ENCODE data around the gene CNIH4. TPM values are rescaled to one million over a fixed set of nuclear protein-coding genes. Genes with fewer than 3 reads are reported as not detected.
"Not testable (repeated sequence)": the region's sequence is repeated elsewhere in the genome, so short reads cannot be mapped to it uniquely, and the experiment has no call there.

The CNIH4 gene
- total RNA-seq, 1 donor from 2014 or later, result 28.5 TPM

DNA sequence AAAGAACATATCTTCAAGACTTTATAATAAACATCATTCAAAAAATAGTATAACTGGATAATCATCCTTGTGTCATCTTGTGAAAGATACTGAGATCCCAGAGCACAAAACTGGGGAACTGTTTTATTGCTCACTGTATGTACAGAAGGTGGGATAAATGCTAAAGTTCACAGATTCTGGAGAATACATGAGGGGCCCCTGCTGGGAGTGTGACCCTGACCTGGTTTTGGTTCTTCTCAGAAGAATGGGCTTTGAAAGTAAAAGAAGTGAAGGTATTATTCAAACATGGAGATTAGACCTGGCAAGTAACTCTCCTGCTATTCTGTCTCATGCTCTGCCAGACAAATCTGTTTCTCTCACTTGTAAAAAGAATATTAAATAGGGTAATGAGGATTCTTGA is 63.4 kb downstream of the CNIH4 start:
- DNase-seq, result no peak
- no peaks in the 10 kb centered on the region for H3K9me3 ChIP-seq (replicated peaks)
- H3K4me1 ChIP-seq, result peaks cover 16% of the 10 kb centered on the region
- H3K36me3 ChIP-seq, result peaks cover 99% of the 10 kb centered on the region
- no peak for TF ChIP-seq CTCF (IDR thresholded peaks at IDR 0.05; ENCODE audit: borderline replicate concordance)
- H3K4me3 ChIP-seq, result no peak overlapping the region
- H3K27me3 ChIP-seq (ENCODE audit: low read depth), result no peaks in the 10 kb centered on the region
- no peak overlapping the region for H3K27ac ChIP-seq (replicated peaks)
- intact Hi-C loops (cut with micrococcal nuclease), result no loop called here

DNA sequence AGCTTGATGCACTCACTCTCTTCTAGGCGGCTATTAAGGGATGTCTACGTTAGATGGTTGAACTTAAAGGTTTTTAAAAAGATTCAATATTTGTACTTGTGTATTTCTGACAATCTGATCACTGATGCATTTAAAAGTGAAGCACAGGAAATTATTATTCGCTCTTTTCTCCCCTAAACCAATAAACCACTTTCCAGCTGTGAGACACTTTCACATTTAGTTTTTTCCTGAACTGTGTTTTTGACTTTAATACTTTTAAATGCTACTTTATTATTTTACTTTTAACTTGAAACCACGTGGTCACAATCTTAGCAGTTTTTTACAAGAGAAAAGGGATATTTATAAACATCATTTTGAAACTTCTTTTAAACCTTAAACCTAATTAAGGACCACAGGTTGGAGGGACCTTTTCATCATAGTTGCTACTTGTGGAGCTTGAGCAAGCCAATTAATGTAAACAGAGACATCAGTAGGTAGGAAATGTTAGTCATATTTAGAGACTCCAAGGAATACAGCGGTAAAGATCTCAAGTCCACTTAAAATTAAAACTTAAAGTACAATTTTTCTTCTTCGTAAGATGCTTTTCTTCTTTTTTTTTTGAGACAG is 68.7 kb downstream of the CNIH4 start:
- H3K36me3 ChIP-seq, result peaks cover 73% of the 10 kb centered on the region

DNA sequence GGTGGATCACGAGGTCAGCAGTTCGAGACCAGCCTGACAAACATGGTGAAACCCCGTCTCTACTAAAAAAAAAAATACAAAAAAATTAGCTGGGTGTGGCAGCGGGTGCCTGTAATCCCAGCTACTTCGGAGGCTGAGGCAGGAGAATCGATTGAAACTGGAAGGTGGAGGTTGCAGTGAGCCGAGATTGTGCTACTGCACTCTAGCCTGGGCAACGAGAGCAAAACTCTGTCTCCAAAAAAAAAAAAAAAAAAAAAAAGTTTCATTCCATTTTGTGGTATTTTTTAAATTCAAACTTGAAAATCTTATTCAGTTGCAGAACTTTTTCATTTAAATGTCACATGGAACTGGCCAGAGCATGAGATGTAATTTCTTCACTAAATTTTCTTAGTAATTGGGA is 70.2 kb downstream of the CNIH4 start:
- Histone ChIP-seq H3K4me1 (peaks cover 72% of the 10 kb centered on the region), H3K36me3 (peaks cover 63% of the 10 kb centered on the region)
- H3K27me3 ChIP-seq (ENCODE audit: low read depth); H3K9me3 ChIP-seq (replicated peaks); H3K4me3 ChIP-seq; H3K27ac ChIP-seq (replicated peaks); intact Hi-C loops (cut with micrococcal nuclease); DNase-seq: not testable (repeated sequence)

More for the DNA sequence above, 68.7 kb downstream of the CNIH4 start:
- no peak overlapping the region for H3K4me3 ChIP-seq
- no peaks in the 10 kb centered on the region for H3K9me3 ChIP-seq (replicated peaks)
- H3K4me1 ChIP-seq, result peaks cover 57% of the 10 kb centered on the region
- H3K27ac ChIP-seq (replicated peaks), result no peak overlapping the region
- no peak for DNase-seq
- no peak for TF ChIP-seq CTCF (IDR thresholded peaks at IDR 0.05; ENCODE audit: borderline replicate concordance)
- intact Hi-C loops (cut with micrococcal nuclease), result no loop called here
- H3K27me3 ChIP-seq (ENCODE audit: low read depth), result no peaks in the 10 kb centered on the region

GRCh38 chr1:224427346-224427745 is 70.7 kb downstream of the CNIH4 start:
- Histone ChIP-seq H3K27ac (replicated peaks) (no peak overlapping the region), H3K27me3 (ENCODE audit: low read depth) (no peaks in the 10 kb centered on the region), H3K4me1 (peaks cover 76% of the 10 kb centered on the region), H3K9me3 (replicated peaks) (no peaks in the 10 kb centered on the region), H3K4me3 (no peak overlapping the region), H3K36me3 (peaks cover 58% of the 10 kb centered on the region)
- intact Hi-C loops (cut with micrococcal nuclease), result no loop called here
- TF ChIP-seq CTCF (IDR thresholded peaks at IDR 0.05; ENCODE audit: borderline replicate concordance), result no peak
- no peak for DNase-seq

- Histone ChIP-seq H3K36me3 (peaks cover 44% of the 10 kb centered on the region), H3K4me1 (peaks cover 88% of the 10 kb centered on the region)
- DNase-seq; intact Hi-C loops (cut with micrococcal nuclease); H3K27me3 ChIP-seq (ENCODE audit: low read depth); H3K9me3 ChIP-seq (replicated peaks); H3K4me3 ChIP-seq; H3K27ac ChIP-seq (replicated peaks): not testable (repeated sequence)
Observed at GRCh38 chr1:224428713-224429112, 72.0 kb downstream of the CNIH4 start.

Small RNA genes within 50 kb of the gene (microRNA-seq; reads per million reads assigned to microRNA genes)
- gene MIR4742, result 0.94 reads per million

Other genes starting within 250 kb of the CNIH4 start
- gene FBXO28, start 242.8 kb upstream of the CNIH4 start, total RNA-seq, result 18.8 TPM
- 42.2 TPM for gene DEGS1, start 173.6 kb upstream of the CNIH4 start, total RNA-seq
- 10.3 TPM for gene NVL, start 26.7 kb upstream of the CNIH4 start, total RNA-seq
- 60.7 TPM for gene WDR26, start 77.9 kb downstream of the CNIH4 start, total RNA-seq